ENCODE data around the gene CHST15. TPM values are rescaled to one million over a fixed set of nuclear protein-coding genes. Genes with fewer than 3 reads are reported as not detected.

The CHST15 gene
- total RNA-seq, 1 donor: 23.9 TPM

DNA sequence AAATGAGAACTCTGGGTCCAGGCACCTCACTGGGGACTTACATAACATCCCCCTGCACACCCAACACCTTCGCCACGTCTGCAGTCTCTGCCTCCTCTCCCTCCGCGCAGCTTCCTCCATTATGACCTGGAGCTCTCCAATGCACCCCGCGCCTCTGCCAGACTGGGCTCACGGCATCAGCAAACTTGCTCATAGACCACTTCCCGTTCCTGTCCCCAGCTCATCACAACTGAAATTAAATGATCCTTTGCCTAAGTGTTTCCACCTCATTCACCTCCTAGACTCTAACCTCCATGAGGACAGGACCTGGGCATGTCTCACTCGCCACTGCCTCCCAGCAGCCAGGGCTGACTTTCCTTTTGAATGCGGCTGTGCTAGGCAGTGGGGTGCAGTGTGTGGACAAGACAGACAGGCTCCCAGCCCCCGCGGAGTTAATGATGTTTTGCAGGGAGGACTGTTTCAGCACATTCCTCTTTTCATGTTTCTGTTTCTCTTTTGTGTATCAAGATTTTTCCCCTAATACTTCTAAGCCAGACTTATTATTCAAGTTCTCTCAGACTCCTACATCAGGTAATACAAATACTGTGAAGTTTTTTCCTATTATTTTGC is 18.8 kb downstream of the CHST15 start:
- Histone ChIP-seq H3K4me1 (ENCODE audit: insufficient read depth, low read length) (peaks cover 66% of the 10 kb centered on the region), H3K9me3 (ENCODE audit: low read depth, low read length) (no peaks in the 10 kb centered on the region), H3K27me3 (ENCODE audit: insufficient read depth, low read length) (no peaks in the 10 kb centered on the region), H3K4me3 (ENCODE audit: low read length) (no peak overlapping the region)

DNA sequence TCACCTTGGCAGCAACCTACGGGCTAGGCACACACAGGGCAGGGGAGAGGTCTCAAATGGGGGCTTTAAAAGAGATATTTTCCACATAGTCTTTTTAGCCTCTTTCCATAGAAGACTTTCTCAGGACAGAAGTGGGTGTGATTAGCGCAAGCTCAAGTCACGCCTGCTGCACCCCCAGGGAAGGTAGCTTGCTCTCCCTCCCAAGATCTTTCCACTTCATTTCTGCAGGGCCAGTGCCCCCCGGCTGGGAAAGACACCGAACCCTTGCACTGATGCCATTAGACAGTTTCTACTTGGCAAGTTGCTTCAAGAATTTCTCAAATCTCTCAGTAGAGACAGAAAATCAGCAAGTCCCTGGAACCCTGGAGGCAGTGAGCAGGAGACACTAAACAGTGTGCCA is 19.4 kb downstream of the CHST15 start:
- H3K27me3 ChIP-seq (ENCODE audit: insufficient read depth, low read length): no peaks in the 10 kb centered on the region
- H3K4me3 ChIP-seq (ENCODE audit: low read length): no peak overlapping the region
- no peaks in the 10 kb centered on the region for H3K9me3 ChIP-seq (ENCODE audit: low read depth, low read length)
- H3K4me1 ChIP-seq (ENCODE audit: insufficient read depth, low read length): peaks cover 67% of the 10 kb centered on the region

DNA sequence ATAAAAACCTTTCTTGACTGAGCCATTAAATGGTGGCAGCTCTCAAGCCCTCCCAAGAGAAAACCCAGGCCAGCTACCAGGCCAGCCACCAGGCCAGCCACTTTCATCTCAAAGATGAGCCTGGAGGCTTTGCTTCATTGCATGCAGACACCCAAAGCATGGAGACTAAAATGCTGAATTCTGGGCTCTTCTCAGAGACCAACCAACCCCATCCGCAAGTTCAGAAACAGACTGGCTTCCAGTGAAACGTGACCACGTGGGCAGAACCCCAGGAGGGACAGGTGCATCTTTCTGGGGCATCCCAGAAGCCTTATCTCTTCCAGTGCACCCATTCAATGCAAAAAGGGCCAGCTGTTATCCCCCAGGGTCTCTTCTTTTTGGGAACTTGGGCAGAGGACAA is 20.9 kb downstream of the CHST15 start:
- H3K27me3 ChIP-seq (ENCODE audit: insufficient read depth, low read length): no peaks in the 10 kb centered on the region
- no peak overlapping the region for H3K4me3 ChIP-seq (ENCODE audit: low read length)
- H3K9me3 ChIP-seq (ENCODE audit: low read depth, low read length): no peaks in the 10 kb centered on the region
- peaks cover 81% of the 10 kb centered on the region for H3K4me1 ChIP-seq (ENCODE audit: insufficient read depth, low read length)

DNA sequence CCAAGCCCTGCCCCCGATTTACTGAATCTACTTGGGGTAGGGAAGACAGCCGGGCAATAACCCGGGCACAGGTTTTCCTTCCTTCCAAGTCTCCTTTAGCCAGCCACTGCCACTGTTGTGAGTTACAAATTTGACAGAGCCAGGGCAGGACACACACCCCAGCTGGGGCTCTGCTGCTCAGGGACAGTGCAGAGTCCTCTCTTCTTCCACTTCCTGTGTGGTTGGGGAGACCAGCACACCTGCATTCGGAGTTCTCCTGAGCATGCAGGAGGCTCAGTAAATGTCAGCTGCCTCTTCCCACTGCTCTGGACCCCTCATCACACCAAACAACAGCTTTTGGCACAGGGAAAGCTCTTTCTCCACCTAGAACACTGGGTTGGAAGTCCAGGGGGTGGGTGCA is 21.3 kb downstream of the CHST15 start:
- peaks cover 85% of the 10 kb centered on the region for H3K4me1 ChIP-seq (ENCODE audit: insufficient read depth, low read length)
- H3K9me3 ChIP-seq (ENCODE audit: low read depth, low read length): no peaks in the 10 kb centered on the region
- no peak overlapping the region for H3K4me3 ChIP-seq (ENCODE audit: low read length)
- H3K27me3 ChIP-seq (ENCODE audit: insufficient read depth, low read length): no peaks in the 10 kb centered on the region

DNA sequence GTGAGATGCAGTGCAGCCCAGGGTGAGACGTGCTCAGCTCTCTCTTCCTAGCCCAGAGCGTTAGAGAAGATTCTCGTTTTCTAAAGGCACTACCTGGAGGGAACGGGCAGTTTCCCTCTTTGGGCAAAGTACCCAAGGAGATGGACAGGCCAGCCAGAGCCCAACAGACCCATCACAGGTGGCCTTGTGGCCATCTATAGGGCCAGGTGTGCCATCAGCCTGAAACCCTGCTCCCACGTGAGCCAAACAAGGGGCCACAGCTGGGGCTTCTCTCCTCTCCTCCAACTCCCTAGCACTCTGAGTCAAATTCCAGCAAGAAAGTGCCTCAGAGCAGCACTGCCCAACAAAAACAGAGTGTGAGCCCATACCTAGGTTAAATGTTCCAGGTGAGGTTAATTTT is 22.3 kb downstream of the CHST15 start:
- Histone ChIP-seq H3K4me1 (ENCODE audit: insufficient read depth, low read length) (peaks cover 91% of the 10 kb centered on the region), H3K4me3 (ENCODE audit: low read length) (no peak overlapping the region), H3K27me3 (ENCODE audit: insufficient read depth, low read length) (no peaks in the 10 kb centered on the region), H3K9me3 (ENCODE audit: low read depth, low read length) (no peaks in the 10 kb centered on the region)

DNA sequence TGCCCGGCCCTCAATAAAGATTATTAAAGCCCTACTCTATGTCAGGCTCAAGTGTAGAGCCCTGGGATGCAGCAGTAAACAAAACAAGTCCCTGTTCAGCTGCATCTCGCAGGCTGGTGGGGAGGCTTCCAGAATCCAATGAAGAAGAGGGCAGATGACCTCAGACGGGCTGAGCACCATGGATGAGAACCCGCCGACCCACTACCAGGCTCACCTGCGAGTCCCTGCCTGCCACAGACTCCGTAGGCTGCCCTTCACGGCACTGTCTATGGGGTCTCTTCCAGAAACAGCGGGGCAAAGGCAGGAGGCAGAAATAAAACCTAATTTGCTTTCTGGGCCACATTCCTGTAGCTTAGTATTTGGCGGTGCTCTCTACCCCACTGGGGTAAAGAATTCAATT is 22.7 kb downstream of the CHST15 start:
- Histone ChIP-seq H3K27me3 (ENCODE audit: insufficient read depth, low read length) (no peaks in the 10 kb centered on the region), H3K4me1 (ENCODE audit: insufficient read depth, low read length) (peaks cover 91% of the 10 kb centered on the region), H3K4me3 (ENCODE audit: low read length) (no peak overlapping the region), H3K9me3 (ENCODE audit: low read depth, low read length) (no peaks in the 10 kb centered on the region)

DNA sequence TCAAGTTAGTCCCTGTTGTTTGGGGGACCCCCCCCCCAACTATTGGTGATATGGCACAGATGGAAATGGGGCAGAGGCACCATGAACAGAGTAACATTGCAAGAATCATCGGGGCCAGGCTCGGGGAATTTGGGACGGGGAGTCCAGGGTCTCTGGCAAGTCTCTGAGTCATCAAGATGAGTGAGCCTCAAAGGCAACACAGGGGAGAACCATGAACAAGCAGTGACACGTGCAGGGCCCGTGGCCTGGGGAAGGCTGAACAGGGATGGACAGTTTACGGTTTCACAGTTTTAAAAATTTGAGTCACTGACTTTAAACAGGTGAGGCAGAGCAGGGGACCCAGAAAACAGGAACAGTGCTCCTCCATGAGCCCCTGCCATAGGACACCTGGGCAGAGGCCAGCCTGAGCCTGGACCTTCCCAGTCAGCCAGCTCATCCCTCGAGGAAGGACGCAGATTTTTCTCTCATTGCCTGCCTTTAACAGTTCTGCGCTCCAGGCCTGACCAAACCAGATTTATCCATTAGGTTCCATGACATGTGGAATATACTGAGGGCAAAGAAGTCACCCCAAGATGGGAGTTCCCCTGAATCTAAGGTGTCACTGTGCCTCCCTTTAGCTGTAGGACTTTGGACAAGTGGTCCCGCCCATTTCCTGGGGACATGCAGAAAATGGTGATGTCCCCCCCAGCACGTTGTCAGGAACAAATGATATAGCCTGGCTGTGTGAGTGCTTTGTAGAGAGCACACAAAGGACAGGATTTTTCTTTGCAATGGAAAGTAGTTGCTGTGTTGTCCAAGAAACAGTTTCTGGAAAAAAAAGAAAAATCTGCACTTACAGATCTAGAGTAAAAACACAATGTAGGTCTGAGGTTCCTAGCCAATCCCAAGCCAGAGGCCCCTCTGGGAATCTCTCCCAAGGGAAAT is 23.8 kb downstream of the CHST15 start:
- Histone ChIP-seq H3K4me3 (ENCODE audit: low read length) (no peak overlapping the region), H3K9me3 (ENCODE audit: low read depth, low read length) (no peaks in the 10 kb centered on the region), H3K4me1 (ENCODE audit: insufficient read depth, low read length) (peaks cover 91% of the 10 kb centered on the region), H3K27me3 (ENCODE audit: insufficient read depth, low read length) (no peaks in the 10 kb centered on the region)

DNA sequence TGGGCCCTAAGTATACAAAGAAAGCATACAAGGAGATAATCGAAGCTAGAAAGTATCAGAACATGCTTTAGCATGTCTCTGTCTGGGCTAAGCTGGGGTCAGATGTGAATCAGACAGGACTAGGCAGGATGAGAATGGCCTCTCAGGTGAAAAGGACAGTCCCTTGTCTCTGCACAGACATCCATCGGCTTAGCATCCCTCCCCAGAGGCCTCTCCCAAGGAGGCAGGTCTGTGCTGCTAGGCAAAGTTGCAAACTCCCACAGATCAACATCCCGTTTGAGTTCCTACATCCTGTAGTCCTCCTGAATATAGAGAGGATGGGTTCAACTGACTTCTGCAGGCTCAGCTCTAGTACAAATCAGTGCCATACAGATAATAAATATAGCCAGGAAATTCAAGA is 24.5 kb downstream of the CHST15 start:
- H3K27me3 ChIP-seq (ENCODE audit: insufficient read depth, low read length): no peaks in the 10 kb centered on the region
- no peak overlapping the region for H3K4me3 ChIP-seq (ENCODE audit: low read length)
- H3K9me3 ChIP-seq (ENCODE audit: low read depth, low read length): no peaks in the 10 kb centered on the region
- H3K4me1 ChIP-seq (ENCODE audit: insufficient read depth, low read length): peaks cover 91% of the 10 kb centered on the region

DNA sequence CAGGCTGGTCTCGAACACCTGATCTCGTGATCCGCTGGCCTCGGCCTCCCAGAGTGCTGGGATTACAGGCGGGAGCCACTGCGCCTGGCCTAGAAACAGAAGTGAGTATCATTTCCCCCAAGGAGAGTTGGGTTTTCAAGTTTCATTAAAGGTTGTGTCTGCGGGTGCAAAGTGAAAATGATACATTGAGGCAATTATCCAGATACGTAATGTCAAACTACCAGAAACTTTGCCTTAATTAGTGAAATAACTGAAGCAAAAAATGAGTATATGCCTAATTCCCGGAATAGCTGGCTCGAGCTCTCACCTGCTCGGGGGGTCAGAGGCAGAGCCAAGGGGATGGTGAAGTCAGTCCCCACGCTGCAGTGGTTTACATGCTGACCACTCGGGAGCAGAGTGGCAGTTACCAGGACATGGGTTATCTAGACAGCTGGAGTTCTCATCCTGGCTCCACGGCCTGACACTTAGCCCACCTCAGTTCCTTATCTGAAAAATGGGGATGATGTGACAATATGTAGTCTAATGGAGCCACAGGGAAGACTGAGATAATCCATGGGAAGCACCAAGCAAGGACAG is 25.5 kb downstream of the CHST15 start:
- H3K9me3 ChIP-seq (ENCODE audit: low read depth, low read length): no peaks in the 10 kb centered on the region
- no peaks in the 10 kb centered on the region for H3K27me3 ChIP-seq (ENCODE audit: insufficient read depth, low read length)
- H3K4me3 ChIP-seq (ENCODE audit: low read length): no peak overlapping the region
- H3K4me1 ChIP-seq (ENCODE audit: insufficient read depth, low read length): peaks cover 92% of the 10 kb centered on the region

DNA sequence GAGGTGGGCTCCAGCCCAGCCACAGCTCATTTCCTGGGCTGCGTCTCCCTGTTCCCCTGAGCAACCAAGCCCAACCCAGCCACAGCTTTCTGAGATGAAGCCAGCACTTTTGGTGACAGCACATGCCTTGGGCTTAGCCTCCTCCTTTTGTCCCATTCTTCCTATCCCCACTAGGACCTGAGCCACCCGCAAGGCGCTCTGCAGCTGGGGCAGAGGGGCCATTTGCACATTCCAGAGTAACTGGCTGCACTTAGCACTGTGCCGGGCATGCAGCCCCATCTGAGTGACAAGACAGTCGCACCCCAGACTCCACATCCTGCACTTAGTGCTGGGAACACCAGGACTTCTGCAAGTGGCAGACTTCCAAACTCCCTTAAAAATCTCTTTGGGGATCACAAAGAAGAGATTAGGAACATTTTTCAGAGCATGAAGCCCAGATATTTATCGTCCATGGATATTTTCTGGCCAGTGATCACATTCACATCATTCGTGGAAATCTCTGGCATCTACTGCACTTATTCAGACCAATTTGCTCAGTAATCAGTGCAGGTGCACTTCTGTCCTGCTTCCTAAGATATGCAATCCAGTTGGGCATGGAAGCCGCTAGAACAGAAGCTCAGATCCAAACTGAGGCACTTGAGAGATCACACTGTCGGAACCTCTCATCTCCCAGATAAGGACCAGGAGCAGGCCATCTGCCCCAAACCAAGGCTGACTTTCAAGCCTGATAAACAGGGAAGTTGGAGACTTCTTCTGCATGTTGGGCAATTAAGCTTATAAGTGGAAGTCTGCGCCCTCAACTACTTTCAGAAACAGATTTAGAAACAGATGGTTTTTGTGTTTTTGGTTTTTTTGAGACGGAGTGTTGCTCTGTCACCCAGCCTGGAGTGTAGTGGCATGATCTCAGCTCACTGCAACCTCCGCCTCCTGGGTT is 26.4 kb downstream of the CHST15 start:
- H3K27me3 ChIP-seq (ENCODE audit: insufficient read depth, low read length): no peaks in the 10 kb centered on the region
- no peaks in the 10 kb centered on the region for H3K9me3 ChIP-seq (ENCODE audit: low read depth, low read length)
- H3K4me3 ChIP-seq (ENCODE audit: low read length): no peak overlapping the region
- H3K4me1 ChIP-seq (ENCODE audit: insufficient read depth, low read length): peaks cover 87% of the 10 kb centered on the region

DNA sequence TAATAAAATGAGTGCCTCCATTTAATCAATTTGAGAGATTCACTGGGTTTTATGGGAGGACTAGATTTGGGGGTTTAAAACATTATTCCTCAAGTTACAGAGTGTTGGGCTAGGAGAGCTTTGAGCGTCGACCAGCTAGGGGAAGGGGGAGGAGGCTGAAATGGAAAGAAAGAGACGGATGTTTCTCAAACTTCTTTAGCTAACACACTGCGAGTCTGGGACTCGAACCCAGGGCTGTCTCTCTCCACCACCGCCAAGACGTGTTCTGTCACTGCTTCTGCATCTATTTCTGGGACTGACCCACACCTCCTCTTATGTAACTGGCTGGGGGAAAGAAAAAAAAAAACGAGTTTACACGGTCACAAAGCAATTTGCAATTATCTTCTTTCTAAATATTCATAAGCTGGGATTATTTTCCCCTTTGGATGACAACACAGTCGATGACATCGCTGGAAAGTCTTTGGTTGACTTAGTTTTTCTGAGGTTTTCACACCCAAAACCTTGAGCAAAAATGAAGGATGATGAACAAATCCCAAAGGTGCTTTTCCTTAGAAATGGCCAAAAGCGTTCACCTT is 27.2 kb downstream of the CHST15 start:
- H3K4me3 ChIP-seq (ENCODE audit: low read length): no peak overlapping the region
- peaks cover 81% of the 10 kb centered on the region for H3K4me1 ChIP-seq (ENCODE audit: insufficient read depth, low read length)
- no peaks in the 10 kb centered on the region for H3K27me3 ChIP-seq (ENCODE audit: insufficient read depth, low read length)
- no peaks in the 10 kb centered on the region for H3K9me3 ChIP-seq (ENCODE audit: low read depth, low read length)

DNA sequence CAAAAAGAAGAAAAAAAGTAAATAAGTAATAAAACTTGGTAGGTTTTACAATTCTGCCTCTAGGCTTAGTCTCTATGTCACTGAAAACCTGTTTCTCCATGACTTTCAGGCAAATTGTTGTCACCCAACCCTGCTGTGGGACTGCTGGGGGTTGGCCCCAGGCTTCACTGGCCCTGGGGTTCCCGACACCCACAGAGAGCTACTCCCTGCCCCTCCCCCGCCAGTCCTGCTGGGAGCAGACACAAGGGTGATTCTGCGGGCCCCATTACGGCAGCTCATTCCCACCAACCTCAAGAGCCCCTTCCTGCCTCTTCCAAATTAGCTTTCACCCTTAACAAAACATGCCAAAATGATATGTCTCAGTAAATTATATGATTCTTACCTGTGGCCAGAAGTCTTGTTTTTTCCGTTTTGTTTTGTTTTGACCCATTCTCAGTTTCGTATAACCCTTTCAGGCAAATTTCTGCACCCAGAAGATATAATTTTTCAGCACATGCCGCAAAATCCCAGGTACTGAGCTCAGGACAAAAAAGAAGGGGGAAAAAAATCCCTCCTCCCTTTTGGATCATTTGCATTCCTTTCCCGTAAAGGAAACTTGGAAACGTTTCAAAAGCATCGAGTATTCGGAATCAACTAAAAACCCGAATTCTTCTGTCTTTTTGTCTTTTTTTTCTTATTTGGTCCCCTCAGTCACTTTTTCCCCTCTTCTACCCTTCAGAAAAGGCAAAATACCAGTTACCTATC is 27.8 kb downstream of the CHST15 start:
- Histone ChIP-seq H3K4me3 (ENCODE audit: low read length) (no peak overlapping the region), H3K9me3 (ENCODE audit: low read depth, low read length) (no peaks in the 10 kb centered on the region), H3K27me3 (ENCODE audit: insufficient read depth, low read length) (no peaks in the 10 kb centered on the region), H3K4me1 (ENCODE audit: insufficient read depth, low read length) (peaks cover 78% of the 10 kb centered on the region)

DNA sequence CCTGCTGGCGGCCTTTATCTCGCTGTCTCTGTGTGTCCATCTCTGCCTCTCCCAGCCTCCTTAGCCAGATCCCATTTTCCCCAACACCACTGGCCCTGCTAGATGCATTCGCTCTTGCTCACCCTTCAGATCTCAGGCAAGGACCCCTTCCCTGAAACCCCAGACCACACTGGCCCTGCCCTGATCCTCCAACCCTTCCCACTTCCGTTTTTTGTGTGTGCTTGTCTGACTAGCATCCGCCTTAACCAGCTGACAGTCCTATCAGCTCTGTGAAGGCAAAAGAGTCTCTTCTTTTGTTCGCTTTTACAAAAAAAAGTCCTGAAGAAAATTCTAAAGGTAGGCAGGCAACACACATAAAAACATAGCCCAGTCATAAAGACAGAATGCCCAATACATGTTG is 28.7 kb downstream of the CHST15 start:
- Histone ChIP-seq H3K27me3 (ENCODE audit: insufficient read depth, low read length) (no peaks in the 10 kb centered on the region), H3K4me1 (ENCODE audit: insufficient read depth, low read length) (peaks cover 71% of the 10 kb centered on the region), H3K4me3 (ENCODE audit: low read length) (no peak overlapping the region), H3K9me3 (ENCODE audit: low read depth, low read length) (no peaks in the 10 kb centered on the region)

All from mononuclear cell (primary cell).